ENCODE measurements around the gene NRXN3.

DNA sequence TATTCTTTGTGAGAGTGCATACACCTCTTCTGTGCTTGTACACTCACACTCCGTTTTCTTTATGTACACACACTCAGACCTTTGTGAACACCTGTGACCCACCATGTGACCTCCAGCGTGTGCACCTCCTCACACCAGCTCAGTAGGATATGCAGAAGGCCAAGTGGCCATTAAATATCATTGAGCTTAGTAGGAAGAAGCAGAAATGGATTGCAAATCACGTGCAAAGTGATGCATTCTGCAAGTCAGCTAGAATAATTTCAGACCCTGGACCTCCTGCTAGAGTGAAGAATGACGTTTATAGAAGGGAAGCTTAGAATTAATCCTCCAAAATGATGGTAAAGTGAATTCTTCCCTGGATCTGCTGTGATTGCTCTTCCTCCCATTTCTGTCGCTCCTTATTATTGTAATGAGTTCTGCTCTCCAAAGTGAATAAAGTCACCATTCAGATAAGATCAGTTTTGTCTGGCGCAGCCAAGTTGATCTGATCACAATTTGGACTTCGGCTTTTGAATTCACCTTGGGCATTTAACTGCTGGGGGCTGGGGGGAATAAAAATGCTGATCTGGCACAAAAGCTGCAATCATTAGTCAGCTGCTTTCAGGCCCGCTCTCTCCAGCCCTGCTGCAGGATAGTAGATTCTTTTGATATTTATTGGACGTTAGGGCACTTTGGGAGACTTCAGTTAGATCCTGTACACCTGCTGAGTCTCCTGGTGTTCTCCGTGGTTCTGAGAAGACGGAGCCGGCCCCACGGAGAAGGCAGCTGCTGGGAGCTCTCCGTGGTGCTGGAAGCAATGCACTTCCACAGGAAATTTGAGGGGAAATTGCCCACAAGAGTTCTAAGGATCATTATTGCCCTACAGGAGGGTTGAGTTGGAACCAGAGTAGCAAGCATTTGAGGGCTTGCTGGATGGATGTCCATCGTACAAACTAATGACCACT, 12.4 kb upstream of the NRXN3 start:
- TF ChIP-seq, protein P1, sequence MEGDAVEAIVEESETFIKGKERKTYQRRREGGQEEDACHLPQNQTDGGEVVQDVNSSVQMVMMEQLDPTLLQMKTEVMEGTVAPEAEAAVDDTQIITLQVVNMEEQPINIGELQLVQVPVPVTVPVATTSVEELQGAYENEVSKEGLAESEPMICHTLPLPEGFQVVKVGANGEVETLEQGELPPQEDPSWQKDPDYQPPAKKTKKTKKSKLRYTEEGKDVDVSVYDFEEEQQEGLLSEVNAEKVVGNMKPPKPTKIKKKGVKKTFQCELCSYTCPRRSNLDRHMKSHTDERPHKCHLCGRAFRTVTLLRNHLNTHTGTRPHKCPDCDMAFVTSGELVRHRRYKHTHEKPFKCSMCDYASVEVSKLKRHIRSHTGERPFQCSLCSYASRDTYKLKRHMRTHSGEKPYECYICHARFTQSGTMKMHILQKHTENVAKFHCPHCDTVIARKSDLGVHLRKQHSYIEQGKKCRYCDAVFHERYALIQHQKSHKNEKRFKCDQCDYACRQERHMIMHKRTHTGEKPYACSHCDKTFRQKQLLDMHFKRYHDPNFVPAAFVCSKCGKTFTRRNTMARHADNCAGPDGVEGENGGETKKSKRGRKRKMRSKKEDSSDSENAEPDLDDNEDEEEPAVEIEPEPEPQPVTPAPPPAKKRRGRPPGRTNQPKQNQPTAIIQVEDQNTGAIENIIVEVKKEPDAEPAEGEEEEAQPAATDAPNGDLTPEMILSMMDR (IDR thresholded peaks at IDR 0.05; ENCODE audit: poor library complexity, severe bottlenecking), result no peak
- TF ChIP-seq RAD21 (conservative IDR thresholded peaks at IDR 0.05) (no peak), EZH2 (IDR thresholded peaks at IDR 0.05; ENCODE audit: borderline replicate concordance, insufficient read depth, low read length, poor library complexity, severe bottlenecking) (no peak), SMC3 (conservative IDR thresholded peaks at IDR 0.05; ENCODE audit: poor library complexity) (no peak), EP300 (conservative IDR thresholded peaks at IDR 0.05; ENCODE audit: poor library complexity, severe bottlenecking) (peak; percentile 34), POLR2AphosphoS5 (IDR thresholded peaks at IDR 0.05) (peak; percentile 36), MXI1 (conservative IDR thresholded peaks at IDR 0.05; ENCODE audit: poor library complexity, severe bottlenecking) (no peak)
- TF ChIP-seq, protein P2, sequence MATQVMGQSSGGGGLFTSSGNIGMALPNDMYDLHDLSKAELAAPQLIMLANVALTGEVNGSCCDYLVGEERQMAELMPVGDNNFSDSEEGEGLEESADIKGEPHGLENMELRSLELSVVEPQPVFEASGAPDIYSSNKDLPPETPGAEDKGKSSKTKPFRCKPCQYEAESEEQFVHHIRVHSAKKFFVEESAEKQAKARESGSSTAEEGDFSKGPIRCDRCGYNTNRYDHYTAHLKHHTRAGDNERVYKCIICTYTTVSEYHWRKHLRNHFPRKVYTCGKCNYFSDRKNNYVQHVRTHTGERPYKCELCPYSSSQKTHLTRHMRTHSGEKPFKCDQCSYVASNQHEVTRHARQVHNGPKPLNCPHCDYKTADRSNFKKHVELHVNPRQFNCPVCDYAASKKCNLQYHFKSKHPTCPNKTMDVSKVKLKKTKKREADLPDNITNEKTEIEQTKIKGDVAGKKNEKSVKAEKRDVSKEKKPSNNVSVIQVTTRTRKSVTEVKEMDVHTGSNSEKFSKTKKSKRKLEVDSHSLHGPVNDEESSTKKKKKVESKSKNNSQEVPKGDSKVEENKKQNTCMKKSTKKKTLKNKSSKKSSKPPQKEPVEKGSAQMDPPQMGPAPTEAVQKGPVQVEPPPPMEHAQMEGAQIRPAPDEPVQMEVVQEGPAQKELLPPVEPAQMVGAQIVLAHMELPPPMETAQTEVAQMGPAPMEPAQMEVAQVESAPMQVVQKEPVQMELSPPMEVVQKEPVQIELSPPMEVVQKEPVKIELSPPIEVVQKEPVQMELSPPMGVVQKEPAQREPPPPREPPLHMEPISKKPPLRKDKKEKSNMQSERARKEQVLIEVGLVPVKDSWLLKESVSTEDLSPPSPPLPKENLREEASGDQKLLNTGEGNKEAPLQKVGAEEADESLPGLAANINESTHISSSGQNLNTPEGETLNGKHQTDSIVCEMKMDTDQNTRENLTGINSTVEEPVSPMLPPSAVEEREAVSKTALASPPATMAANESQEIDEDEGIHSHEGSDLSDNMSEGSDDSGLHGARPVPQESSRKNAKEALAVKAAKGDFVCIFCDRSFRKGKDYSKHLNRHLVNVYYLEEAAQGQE (IDR thresholded peaks at IDR 0.05; ENCODE audit: borderline replicate concordance), result peak; percentile 78
